ENCODE data around the gene TSHZ2.

TSHZ2 gene

GRCh38 chr20:53098621-53099020 is 126.5 kb downstream of the TSHZ2 start:
- TF ChIP-seq TAF1 (IDR thresholded peaks at IDR 0.05; ENCODE audit: borderline replicate concordance, low read depth, low read length), result no peak
- TF ChIP-seq POLR2A (IDR thresholded peaks at IDR 0.05; ENCODE audit: low read depth, low read length), result no peak
- TF ChIP-seq POLR2AphosphoS5 (IDR thresholded peaks at IDR 0.05; ENCODE audit: low read depth, low read length), result no peak
- no peak for DNase-seq (ENCODE audit: insufficient read length)
- FAIRE-seq, result no peak

GRCh38 chr20:53099856-53100255 is 127.7 kb downstream of the TSHZ2 start:
- FAIRE-seq (no peak), DNase-seq (ENCODE audit: insufficient read length) (no peak)
- TF ChIP-seq POLR2A (IDR thresholded peaks at IDR 0.05; ENCODE audit: low read depth, low read length) (no peak), POLR2AphosphoS5 (IDR thresholded peaks at IDR 0.05; ENCODE audit: low read depth, low read length) (no peak), TAF1 (IDR thresholded peaks at IDR 0.05; ENCODE audit: borderline replicate concordance, low read depth, low read length) (no peak)

- FAIRE-seq (no peak), DNase-seq (ENCODE audit: insufficient read length) (no peak)
- TF ChIP-seq POLR2AphosphoS5 (IDR thresholded peaks at IDR 0.05; ENCODE audit: low read depth, low read length) (no peak), TAF1 (IDR thresholded peaks at IDR 0.05; ENCODE audit: borderline replicate concordance, low read depth, low read length) (no peak), POLR2A (IDR thresholded peaks at IDR 0.05; ENCODE audit: low read depth, low read length) (no peak)
Observed at GRCh38 chr20:53100476-53100911, 128.3 kb downstream of the TSHZ2 start.

- TF ChIP-seq POLR2A (IDR thresholded peaks at IDR 0.05; ENCODE audit: low read depth, low read length) (no peak), POLR2AphosphoS5 (IDR thresholded peaks at IDR 0.05; ENCODE audit: low read depth, low read length) (no peak), TAF1 (IDR thresholded peaks at IDR 0.05; ENCODE audit: borderline replicate concordance, low read depth, low read length) (no peak)
- FAIRE-seq (no peak), DNase-seq (ENCODE audit: insufficient read length) (no peak)
Observed at GRCh38 chr20:53101992-53102760, 130.0 kb downstream of the TSHZ2 start.

- no peak for TF ChIP-seq POLR2A (IDR thresholded peaks at IDR 0.05; ENCODE audit: low read depth, low read length)
- no peak for TF ChIP-seq POLR2AphosphoS5 (IDR thresholded peaks at IDR 0.05; ENCODE audit: low read depth, low read length)
- TF ChIP-seq TAF1 (IDR thresholded peaks at IDR 0.05; ENCODE audit: borderline replicate concordance, low read depth, low read length), result no peak
- DNase-seq (ENCODE audit: insufficient read length), result no peak
- no peak for FAIRE-seq
Observed at GRCh38 chr20:53103124-53103523, 131.0 kb downstream of the TSHZ2 start.

GRCh38 chr20:53104884-53105283 is 132.7 kb downstream of the TSHZ2 start:
- FAIRE-seq, result no peak
- TF ChIP-seq POLR2A (IDR thresholded peaks at IDR 0.05; ENCODE audit: low read depth, low read length) (no peak), TAF1 (IDR thresholded peaks at IDR 0.05; ENCODE audit: borderline replicate concordance, low read depth, low read length) (no peak), POLR2AphosphoS5 (IDR thresholded peaks at IDR 0.05; ENCODE audit: low read depth, low read length) (no peak)

GRCh38 chr20:53116733-53117132 is 144.6 kb downstream of the TSHZ2 start:
- TF ChIP-seq POLR2AphosphoS5 (IDR thresholded peaks at IDR 0.05; ENCODE audit: low read depth, low read length), result no peak
- no peak for FAIRE-seq
- no peak for DNase-seq (ENCODE audit: insufficient read length)

More at GRCh38 chr20:53104884-53105283, 132.7 kb downstream of the TSHZ2 start:
- DNase-seq (ENCODE audit: insufficient read length), result no peak

- DNase-seq (ENCODE audit: insufficient read length) (no peak), FAIRE-seq (no peak)
- no peak for TF ChIP-seq POLR2A (IDR thresholded peaks at IDR 0.05; ENCODE audit: low read depth, low read length)
- no peak for TF ChIP-seq TAF1 (IDR thresholded peaks at IDR 0.05; ENCODE audit: borderline replicate concordance, low read depth, low read length)
- TF ChIP-seq POLR2AphosphoS5 (IDR thresholded peaks at IDR 0.05; ENCODE audit: low read depth, low read length), result no peak
Observed at GRCh38 chr20:53122853-53123252, 150.7 kb downstream of the TSHZ2 start.

GRCh38 chr20:53124075-53124551 is 152.0 kb downstream of the TSHZ2 start:
- TF ChIP-seq POLR2AphosphoS5 (IDR thresholded peaks at IDR 0.05; ENCODE audit: low read depth, low read length) (no peak), POLR2A (IDR thresholded peaks at IDR 0.05; ENCODE audit: low read depth, low read length) (no peak), TAF1 (IDR thresholded peaks at IDR 0.05; ENCODE audit: borderline replicate concordance, low read depth, low read length) (no peak)

GRCh38 chr20:53124803-53125202 is 152.6 kb downstream of the TSHZ2 start:
- no peak for TF ChIP-seq POLR2A (IDR thresholded peaks at IDR 0.05; ENCODE audit: low read depth, low read length)
- TF ChIP-seq POLR2AphosphoS5 (IDR thresholded peaks at IDR 0.05; ENCODE audit: low read depth, low read length), result no peak
- TF ChIP-seq TAF1 (IDR thresholded peaks at IDR 0.05; ENCODE audit: borderline replicate concordance, low read depth, low read length), result no peak
- FAIRE-seq (no peak), DNase-seq (ENCODE audit: insufficient read length) (no peak)

More at GRCh38 chr20:53124075-53124551, 152.0 kb downstream of the TSHZ2 start:
- FAIRE-seq, result no peak
- DNase-seq (ENCODE audit: insufficient read length), result no peak

GRCh38 chr20:53126185-53126584 is 154.0 kb downstream of the TSHZ2 start:
- TF ChIP-seq POLR2AphosphoS5 (IDR thresholded peaks at IDR 0.05; ENCODE audit: low read depth, low read length) (no peak), TAF1 (IDR thresholded peaks at IDR 0.05; ENCODE audit: borderline replicate concordance, low read depth, low read length) (no peak), POLR2A (IDR thresholded peaks at IDR 0.05; ENCODE audit: low read depth, low read length) (no peak)
- FAIRE-seq (no peak), DNase-seq (ENCODE audit: insufficient read length) (no peak)

- DNase-seq (ENCODE audit: insufficient read length) (no peak), FAIRE-seq (no peak)
- TF ChIP-seq POLR2A (IDR thresholded peaks at IDR 0.05; ENCODE audit: low read depth, low read length) (no peak), TAF1 (IDR thresholded peaks at IDR 0.05; ENCODE audit: borderline replicate concordance, low read depth, low read length) (no peak), POLR2AphosphoS5 (IDR thresholded peaks at IDR 0.05; ENCODE audit: low read depth, low read length) (no peak)
Observed at GRCh38 chr20:53127027-53127426, 154.9 kb downstream of the TSHZ2 start.

Measured in GM12892 (cell line).